ENCODE results near the gene PFDN4. TPM values are rescaled to one million over a fixed set of nuclear protein-coding genes. Genes with fewer than 3 reads are reported as not detected.

Gene PFDN4
- total and polyA plus RNA-seq, 12 donors, result 21.9 to 56.3 (median 30.7) TPM

GRCh38 chr20:54172532-54172855 is 35.4 kb upstream of the PFDN4 start:
- WGBS, 2 donors, result 10 to 15% methylated on average over 12 of the region's 12 CpGs

GRCh38 chr20:54172856-54173652 is 34.8 kb upstream of the PFDN4 start:
- H3K27me3 ChIP-seq, result peaks cover 11 to 97% (median 93%) of the 10 kb centered on the region in 7 donors
- TF ChIP-seq CTCF (IDR thresholded peaks at IDR 0.05), result no peak
- no peak overlapping the region for H3K27ac ChIP-seq
- H3K4me1 ChIP-seq, result peaks cover 0 to 29% (median 21%) of the 10 kb centered on the region in 9 donors
- WGBS, 2 donors, result 1 to 2% methylated on average over 66 of the region's 66 CpGs
- no peaks in the 10 kb centered on the region for H3K36me3 ChIP-seq
- no peaks in the 10 kb centered on the region for H3K9me3 ChIP-seq
- DNase-seq (no peak), ATAC-seq (no peak)
- intact Hi-C loops (cut with DNase I), result loop anchor here in 1 of 10 donors (10.0 kb wide), 1 partner anchor 58 kb away; no protein-coding TSS in a partner anchor
- peak overlapping the region in 1 of 10 donors; percentile 6 for H3K4me3 ChIP-seq

More at GRCh38 chr20:54172532-54172855, 35.4 kb upstream of the PFDN4 start:
- Histone ChIP-seq H3K4me3 (no peak overlapping the region), H3K36me3 (no peaks in the 10 kb centered on the region), H3K27me3 (peaks cover 11 to 97% (median 95%) of the 10 kb centered on the region in 7 donors), H3K9me3 (no peaks in the 10 kb centered on the region), H3K4me1 (peaks cover 0 to 29% (median 21%) of the 10 kb centered on the region in 9 donors), H3K27ac (no peak overlapping the region)
- TF ChIP-seq CTCF (IDR thresholded peaks at IDR 0.05), result no peak
- intact Hi-C loops (cut with DNase I), result loop anchor here in 1 of 10 donors (10.0 kb wide), 1 partner anchor 58 kb away; no protein-coding TSS in a partner anchor
- DNase-seq (no peak), ATAC-seq (no peak)

GRCh38 chr20:54173653-54174456 is 34.0 kb upstream of the PFDN4 start, which contains the start of gene CYP24A1:
CYP24A1 (minus strand) TSS chr20:54173986; CDS start chr20:54173579, 407 bp downstream.
- peak in 1 of 8 donors; percentile 41 for ATAC-seq
- Histone ChIP-seq H3K4me3 (peak within 1 kb of the TSS in 8 of 10 donors; percentile 5 to 29 (median 12)), H3K4me1 (peaks cover 0 to 29% (median 21%) of the 10 kb centered on the region in 9 donors), H3K9me3 (no peaks in the 10 kb centered on the region), H3K27me3 (peaks cover 11 to 100% (median 92%) of the 10 kb centered on the region in 7 donors), H3K27ac (no peak within 1 kb of the TSS), H3K36me3 (no peaks in the 10 kb centered on the region)
- WGBS, 2 donors, result 0 to 1% methylated on average over 61 of the region's 61 CpGs
- DNase-seq, result no peak
- TF ChIP-seq CTCF (IDR thresholded peaks at IDR 0.05), result no peak
- intact Hi-C loops (cut with DNase I), result loop anchor here in 1 of 10 donors (10.0 kb wide), 1 partner anchor 59 kb away; no protein-coding TSS in a partner anchor
